Stimulated activated CD4-positive, alpha-beta T cell treated with anti-CD3 and anti-CD28 coated beads, Interleukin-2, amount 100 ng/mL, for 4 hours (primary cell): ENCODE measurements around the gene OR2F1.
"Not testable (repeated sequence)": the region's sequence is repeated elsewhere in the genome, so short reads cannot be mapped to it uniquely, and the experiment has no call there.

ENCODE experiments used
- DNase-seq: peaks from one replicate; pipeline ENCODE4 v3.0.0-alpha.2; 2020; ENCODE audit warnings: low read depth

OR2F1 gene

GRCh38 chr7:144009361-144009760, 54.7 kb downstream of the OR2F1 start:
- no peak for DNase-seq

DNA sequence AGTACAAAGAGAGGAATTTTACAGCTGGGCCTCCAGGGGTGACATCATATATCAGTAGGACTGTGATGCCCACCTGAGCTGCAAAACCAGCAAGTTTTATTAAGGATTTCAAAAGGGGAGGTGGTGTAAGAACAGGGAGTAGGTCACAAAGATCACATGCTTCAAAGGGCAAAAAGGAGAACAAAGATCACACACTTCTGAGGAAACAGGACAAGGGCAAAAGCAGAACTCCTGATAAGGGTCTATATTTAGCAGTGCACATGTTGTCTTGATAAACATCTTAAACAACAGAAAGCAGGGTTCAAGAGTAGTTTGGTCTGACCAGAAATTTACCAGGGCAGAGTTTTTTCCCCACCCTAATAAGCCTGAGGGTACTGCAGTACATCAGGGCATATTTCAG, 55.4 kb downstream of the OR2F1 start:
- DNase-seq, result not testable (repeated sequence)

GRCh38 chr7:144010821-144011220, 56.2 kb downstream of the OR2F1 start:
- not testable (repeated sequence) for DNase-seq

GRCh38 chr7:144011458-144012230, 57.0 kb downstream of the OR2F1 start:
- no peak for DNase-seq
